ENCODE data around the gene GZMM. TPM values are rescaled to one million over a fixed set of nuclear protein-coding genes. Genes with fewer than 3 reads are reported as not detected.

The GZMM gene
- total RNA-seq, 1 experiment from 2014 or later = 0.59 TPM

- Histone ChIP-seq H3K27ac (ENCODE audit: low read depth, low read length) (peak within 1 kb of the TSS; percentile 91), H3K9ac (ENCODE audit: low read length) (peak within 1 kb of the TSS; percentile 97), H4K20me1 (ENCODE audit: insufficient read depth) (no peaks in the 10 kb centered on the region), H3K4me3 (replicated peaks in 1 of 2; ENCODE audit: low read depth in 1 of 2, low read length in 2 of 2) (peak within 1 kb of the TSS; percentile 89 to 97), H3K27me3 (ENCODE audit: insufficient read depth, low read length) (no peaks in the 10 kb centered on the region), H3K4me1 (ENCODE audit: control insufficient read depth in 1 of 2, insufficient read depth in 2 of 2, low read length in 2 of 2) (peaks cover 24 to 48% of the 10 kb centered on the region in 2 experiments), H3K4me2 (ENCODE audit: low read length) (peak within 1 kb of the TSS; percentile 85), H2AFZ (ENCODE audit: low read depth, low read length, poor library complexity, severe bottlenecking) (peak within 1 kb of the TSS; percentile 40), H3K9me2 (ENCODE audit: insufficient read depth) (no peaks in the 10 kb centered on the region), H3K36me3 (ENCODE audit: control insufficient read depth in 1 of 2, insufficient read depth in 2 of 2, low read length in 2 of 2) (peaks cover 0 to 5% of the 10 kb centered on the region in 2 experiments; a peak in 1 of 4 replicates), H3K9me3 (ENCODE audit: control insufficient read depth in 1 of 2, insufficient read depth in 1 of 2, low read depth in 1 of 2, low read length in 2 of 2) (no peaks in the 10 kb centered on the region), H3K79me2 (ENCODE audit: insufficient read depth, low read length) (peaks cover 11% of the 10 kb centered on the region; the same call in 1 of the 2 replicates)
- no TSS peak for BruUV-seq (replicated peaks)
- ATAC-seq = peak; percentile 63
- DNase-seq (ENCODE audit: low read depth, low spot score) = peak; percentile 40
- TF ChIP-seq POLR2A (IDR thresholded peaks at IDR 0.05; ENCODE audit: borderline replicate concordance, extremely low read depth, insufficient read depth, insufficient read length) = peak; percentile 23
- peak; percentile 94 for TF ChIP-seq ZFX (IDR thresholded peaks at IDR 0.05)
- TF ChIP-seq YY1 (IDR thresholded peaks at IDR 0.05; ENCODE audit: extremely low read depth, insufficient replicate concordance, low read depth, low read length) = peak; percentile 100
- TF ChIP-seq POLR2AphosphoS5 (IDR thresholded peaks at IDR 0.05; ENCODE audit: low read depth, low read length) = peak; percentile 64
- peak; percentile 37; the same call in 1 of the 2 replicates for TF ChIP-seq SP1 (IDR thresholded peaks at IDR 0.05; ENCODE audit: low read depth)
- TF ChIP-seq CBX3 (IDR thresholded peaks at IDR 0.05; ENCODE audit: low read depth) = no peak
- no peak for TF ChIP-seq ZBTB33 (IDR thresholded peaks at IDR 0.05; ENCODE audit: extremely low read depth, insufficient replicate concordance, low read length)
- TF ChIP-seq EGR1 (IDR thresholded peaks at IDR 0.05; ENCODE audit: low read depth) = peak; percentile 98
- intact Hi-C loops (cut with micrococcal nuclease) = loop anchor here (10.0 kb wide), 1 partner anchor 123 kb away; no protein-coding TSS in a partner anchor
- ChIA-PET CTCF (interaction anchor here (1.0 to 1.9 kb wide), 5 partner anchors 12 to 213 kb away, joined by 3 to 29 read pairs (median 4); partner anchors contain the start of gene MADCAM1), RAD21 (ENCODE audit: low non-redundant PET in 1 of 2, low total read pairs in 2 of 2, uncharacterized antibody in 2 of 2, unreplicated experiment in 2 of 2) (no interaction called here), POLR2A (interaction anchor here (0.8 to 1.5 kb wide), 4 partner anchors 9 to 25 kb away, joined by 3 to 5 read pairs (median 4); partner anchors contain the start of genes CDC34 and MADCAM1)
These were observed 36.3 kb upstream of the GZMM start, which contains the start of gene TPGS1 for GRCh38 chr19:507286-508203. TPGS1 (plus strand) TSS chr19:507497; CDS start chr19:507507, 10 bp downstream.

Data from HCT116 (cell line).